Hepatocyte (in vitro differentiated cells): Measurements from ENCODE around the gene CELF4.

Experiments used
- CTCF ChIP-seq: fragments of 200-600 bp; sonication (generic); IDR thresholded peaks from 2 replicates; pipeline ENCODE4 v1.5.1; 2016; ENCODE audit warnings: antibody characterized with exemption, mild to moderate bottlenecking; ENCODE audit not compliant: poor library complexity
- EZH2phosphoT487 ChIP-seq: fragments of 200-600 bp; sonication (generic); IDR thresholded peaks from one replicate; pipeline ENCODE4 v1.6.1; 2018; ENCODE audit warnings: antibody characterized with exemption, mild to moderate bottlenecking, low read depth, moderate library complexity; ENCODE audit not compliant: unreplicated experiment, severe bottlenecking

- no peak for TF ChIP-seq CTCF
- no peak for TF ChIP-seq EZH2phosphoT487
These were observed 358.3 kb downstream of the CELF4 start for GRCh38 chr18:37207343-37207742.
